ENCODE measurements around the gene LHX6.

DNA sequence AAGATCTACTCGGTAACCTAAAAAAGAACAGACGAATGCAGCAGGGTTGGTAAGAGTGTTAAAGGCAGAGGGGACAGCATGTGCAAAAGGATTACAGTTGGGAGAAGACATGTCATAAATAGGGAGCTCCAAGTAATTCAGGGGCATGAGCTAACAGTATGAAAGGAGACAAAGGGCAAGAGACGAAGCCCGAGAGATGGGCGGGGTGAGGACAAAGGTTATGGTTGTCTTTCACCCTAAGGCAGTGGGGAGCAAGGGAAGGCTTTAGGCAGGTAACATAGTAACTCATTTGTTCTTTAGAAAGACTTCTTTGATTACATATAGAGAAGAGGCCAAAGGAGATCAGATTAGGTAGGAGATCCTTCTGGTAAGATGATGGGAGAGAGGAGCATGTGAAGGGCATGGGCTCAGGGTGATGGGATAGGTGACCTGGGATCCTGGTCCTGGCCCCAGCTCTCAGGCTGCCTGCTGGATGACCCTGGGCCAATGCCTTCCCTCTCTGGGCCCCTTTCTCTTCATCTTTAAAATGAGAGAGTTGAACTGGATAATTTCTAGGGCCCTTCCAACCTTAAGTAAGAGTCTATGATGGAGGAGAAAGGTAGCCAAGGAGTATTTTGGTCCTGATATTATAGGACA lies 49.6 kb downstream of the LHX6 start:
- TF ChIP-seq, protein P1, sequence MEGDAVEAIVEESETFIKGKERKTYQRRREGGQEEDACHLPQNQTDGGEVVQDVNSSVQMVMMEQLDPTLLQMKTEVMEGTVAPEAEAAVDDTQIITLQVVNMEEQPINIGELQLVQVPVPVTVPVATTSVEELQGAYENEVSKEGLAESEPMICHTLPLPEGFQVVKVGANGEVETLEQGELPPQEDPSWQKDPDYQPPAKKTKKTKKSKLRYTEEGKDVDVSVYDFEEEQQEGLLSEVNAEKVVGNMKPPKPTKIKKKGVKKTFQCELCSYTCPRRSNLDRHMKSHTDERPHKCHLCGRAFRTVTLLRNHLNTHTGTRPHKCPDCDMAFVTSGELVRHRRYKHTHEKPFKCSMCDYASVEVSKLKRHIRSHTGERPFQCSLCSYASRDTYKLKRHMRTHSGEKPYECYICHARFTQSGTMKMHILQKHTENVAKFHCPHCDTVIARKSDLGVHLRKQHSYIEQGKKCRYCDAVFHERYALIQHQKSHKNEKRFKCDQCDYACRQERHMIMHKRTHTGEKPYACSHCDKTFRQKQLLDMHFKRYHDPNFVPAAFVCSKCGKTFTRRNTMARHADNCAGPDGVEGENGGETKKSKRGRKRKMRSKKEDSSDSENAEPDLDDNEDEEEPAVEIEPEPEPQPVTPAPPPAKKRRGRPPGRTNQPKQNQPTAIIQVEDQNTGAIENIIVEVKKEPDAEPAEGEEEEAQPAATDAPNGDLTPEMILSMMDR (IDR thresholded peaks at IDR 0.05; ENCODE audit: insufficient read depth, low read length): no peak
- no peak for TF ChIP-seq POLR2AphosphoS5 (IDR thresholded peaks at IDR 0.05; ENCODE audit: low read depth)
- TF ChIP-seq, protein P2, sequence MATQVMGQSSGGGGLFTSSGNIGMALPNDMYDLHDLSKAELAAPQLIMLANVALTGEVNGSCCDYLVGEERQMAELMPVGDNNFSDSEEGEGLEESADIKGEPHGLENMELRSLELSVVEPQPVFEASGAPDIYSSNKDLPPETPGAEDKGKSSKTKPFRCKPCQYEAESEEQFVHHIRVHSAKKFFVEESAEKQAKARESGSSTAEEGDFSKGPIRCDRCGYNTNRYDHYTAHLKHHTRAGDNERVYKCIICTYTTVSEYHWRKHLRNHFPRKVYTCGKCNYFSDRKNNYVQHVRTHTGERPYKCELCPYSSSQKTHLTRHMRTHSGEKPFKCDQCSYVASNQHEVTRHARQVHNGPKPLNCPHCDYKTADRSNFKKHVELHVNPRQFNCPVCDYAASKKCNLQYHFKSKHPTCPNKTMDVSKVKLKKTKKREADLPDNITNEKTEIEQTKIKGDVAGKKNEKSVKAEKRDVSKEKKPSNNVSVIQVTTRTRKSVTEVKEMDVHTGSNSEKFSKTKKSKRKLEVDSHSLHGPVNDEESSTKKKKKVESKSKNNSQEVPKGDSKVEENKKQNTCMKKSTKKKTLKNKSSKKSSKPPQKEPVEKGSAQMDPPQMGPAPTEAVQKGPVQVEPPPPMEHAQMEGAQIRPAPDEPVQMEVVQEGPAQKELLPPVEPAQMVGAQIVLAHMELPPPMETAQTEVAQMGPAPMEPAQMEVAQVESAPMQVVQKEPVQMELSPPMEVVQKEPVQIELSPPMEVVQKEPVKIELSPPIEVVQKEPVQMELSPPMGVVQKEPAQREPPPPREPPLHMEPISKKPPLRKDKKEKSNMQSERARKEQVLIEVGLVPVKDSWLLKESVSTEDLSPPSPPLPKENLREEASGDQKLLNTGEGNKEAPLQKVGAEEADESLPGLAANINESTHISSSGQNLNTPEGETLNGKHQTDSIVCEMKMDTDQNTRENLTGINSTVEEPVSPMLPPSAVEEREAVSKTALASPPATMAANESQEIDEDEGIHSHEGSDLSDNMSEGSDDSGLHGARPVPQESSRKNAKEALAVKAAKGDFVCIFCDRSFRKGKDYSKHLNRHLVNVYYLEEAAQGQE (IDR thresholded peaks at IDR 0.05; ENCODE audit: insufficient replicate concordance, low read depth): no peak
- TF ChIP-seq SPI1 (IDR thresholded peaks at IDR 0.05; ENCODE audit: borderline replicate concordance, low read depth): no peak
